KOPT-K1 (cell line): ENCODE data around the gene LIN7C.
"Not testable (repeated sequence)": the region's sequence is repeated elsewhere in the genome, so short reads cannot be mapped to it uniquely, and the experiment has no call there.

Source experiments
- H3K27ac ChIP-seq: fragments of 200-600 bp; sonication (generic); 2 replicates; pipeline ENCODE4 v1.5.1; 2016; ENCODE audit warnings: antibody characterized with exemption, mild to moderate bottlenecking, low read depth, low read length; ENCODE audit not compliant: poor library complexity, severe bottlenecking
- H3K36me3 ChIP-seq: fragments of 200-600 bp; sonication (generic); 2 replicates; pipeline ENCODE4 v1.5.1; 2017; ENCODE audit warnings: antibody characterized with exemption, mild to moderate bottlenecking, low read length, moderate library complexity; ENCODE audit not compliant: insufficient read depth
- H3K9me3 ChIP-seq: fragments of 200-600 bp; sonication (generic); 2 replicates; pipeline ENCODE4 v1.5.1; 2017; ENCODE audit warnings: antibody characterized with exemption, low read length, mild to moderate bottlenecking; ENCODE audit not compliant: insufficient read depth, poor library complexity, severe bottlenecking

LIN7C gene

DNA sequence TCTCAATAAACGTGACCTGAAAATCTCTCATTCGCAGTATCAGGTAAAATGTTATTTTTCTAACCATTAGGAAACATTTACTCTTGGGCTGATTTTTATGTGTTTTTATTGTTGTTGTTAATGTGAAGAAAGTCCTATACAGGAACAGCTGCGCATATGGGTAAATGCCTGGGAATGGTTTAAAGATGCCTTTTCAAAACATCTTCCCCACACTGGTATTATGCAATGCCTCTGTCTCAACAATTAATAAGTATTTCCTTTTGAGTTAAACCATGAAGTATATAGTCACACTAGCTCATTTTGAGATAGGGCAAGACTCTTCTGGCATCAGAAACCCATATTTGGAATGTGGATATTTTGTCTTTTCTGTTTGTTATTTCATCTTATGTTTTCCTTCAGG, 13.7 kb upstream of the LIN7C start:
- no peaks in the 10 kb centered on the region for H3K9me3 ChIP-seq
- H3K27ac ChIP-seq: no peak overlapping the region
- no peaks in the 10 kb centered on the region for H3K36me3 ChIP-seq

DNA sequence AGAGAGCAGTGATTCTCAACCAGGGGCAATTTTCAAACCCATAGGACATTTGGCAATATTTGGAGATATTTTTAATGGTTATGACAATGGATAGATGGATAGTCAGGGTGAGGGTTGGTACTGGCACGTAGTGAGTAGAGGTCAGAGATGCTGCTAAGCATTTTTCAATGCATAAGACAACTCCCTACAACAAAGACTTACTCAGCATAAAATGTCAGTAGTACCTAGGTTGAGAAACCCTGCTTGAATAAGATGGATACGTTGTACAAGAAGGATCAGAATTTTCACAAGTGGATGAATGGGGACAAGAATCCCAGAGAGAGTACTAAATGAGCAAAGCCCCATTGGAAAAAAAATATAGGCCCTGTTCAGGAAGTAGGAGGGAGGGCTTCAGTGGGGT, 11.9 kb upstream of the LIN7C start:
- H3K36me3 ChIP-seq: no peaks in the 10 kb centered on the region
- H3K27ac ChIP-seq: no peak overlapping the region
- no peaks in the 10 kb centered on the region for H3K9me3 ChIP-seq

- not testable (repeated sequence) for H3K27ac ChIP-seq, H3K9me3 ChIP-seq, H3K36me3 ChIP-seq
Observed at GRCh38 chr11:27517490-27517889, 10.9 kb upstream of the LIN7C start.

GRCh38 chr11:27514558-27514957, 8.0 kb upstream of the LIN7C start:
- Histone ChIP-seq H3K27ac (no peak overlapping the region), H3K36me3 (no peaks in the 10 kb centered on the region), H3K9me3 (no peaks in the 10 kb centered on the region)

- no peaks in the 10 kb centered on the region for H3K36me3 ChIP-seq
- no peaks in the 10 kb centered on the region for H3K9me3 ChIP-seq
- H3K27ac ChIP-seq: no peak overlapping the region
Observed at GRCh38 chr11:27514076-27514475, 7.5 kb upstream of the LIN7C start.

DNA sequence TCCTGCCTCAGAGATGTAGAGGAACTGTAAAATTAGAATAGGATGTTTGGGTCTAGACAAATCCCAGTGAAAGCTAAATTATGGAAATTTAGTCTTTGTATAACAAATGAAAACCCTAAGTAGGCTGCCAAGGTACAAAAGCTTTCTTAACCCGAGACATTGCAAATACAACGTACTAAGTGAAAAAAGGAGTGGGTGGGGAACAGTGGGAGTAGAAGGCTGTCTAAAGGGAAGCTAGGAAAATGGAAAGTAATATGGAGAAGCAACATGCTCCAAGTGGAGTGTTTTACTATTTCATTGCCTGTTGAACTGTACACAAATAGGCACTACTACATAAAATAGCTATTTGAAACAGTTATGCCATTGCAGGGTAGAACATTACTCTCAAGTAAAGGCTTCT, 6.8 kb upstream of the LIN7C start:
- H3K9me3 ChIP-seq: no peaks in the 10 kb centered on the region
- H3K27ac ChIP-seq: no peak overlapping the region
- H3K36me3 ChIP-seq: no peaks in the 10 kb centered on the region

GRCh38 chr11:27512238-27512637, 5.7 kb upstream of the LIN7C start:
- no peak overlapping the region for H3K27ac ChIP-seq
- H3K36me3 ChIP-seq: no peaks in the 10 kb centered on the region
- no peaks in the 10 kb centered on the region for H3K9me3 ChIP-seq

DNA sequence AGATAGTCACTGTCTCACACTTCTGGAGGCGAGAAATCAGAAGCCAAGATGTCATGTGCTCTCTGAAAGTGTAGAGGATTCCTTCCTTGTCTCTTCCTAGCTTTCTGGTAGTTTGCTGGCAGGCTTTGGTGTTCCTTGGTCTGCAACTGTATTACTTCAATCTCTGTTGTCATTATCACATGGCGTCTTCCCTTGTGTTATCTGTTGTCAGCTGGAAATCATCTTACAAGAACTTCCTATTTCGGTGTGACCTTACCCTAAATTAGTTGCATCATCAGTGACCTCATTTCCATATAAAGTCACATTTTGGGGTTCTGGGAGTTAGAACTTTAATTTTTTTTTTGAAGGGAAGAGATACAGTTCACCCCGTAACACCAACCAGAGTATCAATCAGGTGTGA, 3.3 kb upstream of the LIN7C start:
- Histone ChIP-seq H3K27ac (no peak overlapping the region), H3K9me3 (no peaks in the 10 kb centered on the region)

DNA sequence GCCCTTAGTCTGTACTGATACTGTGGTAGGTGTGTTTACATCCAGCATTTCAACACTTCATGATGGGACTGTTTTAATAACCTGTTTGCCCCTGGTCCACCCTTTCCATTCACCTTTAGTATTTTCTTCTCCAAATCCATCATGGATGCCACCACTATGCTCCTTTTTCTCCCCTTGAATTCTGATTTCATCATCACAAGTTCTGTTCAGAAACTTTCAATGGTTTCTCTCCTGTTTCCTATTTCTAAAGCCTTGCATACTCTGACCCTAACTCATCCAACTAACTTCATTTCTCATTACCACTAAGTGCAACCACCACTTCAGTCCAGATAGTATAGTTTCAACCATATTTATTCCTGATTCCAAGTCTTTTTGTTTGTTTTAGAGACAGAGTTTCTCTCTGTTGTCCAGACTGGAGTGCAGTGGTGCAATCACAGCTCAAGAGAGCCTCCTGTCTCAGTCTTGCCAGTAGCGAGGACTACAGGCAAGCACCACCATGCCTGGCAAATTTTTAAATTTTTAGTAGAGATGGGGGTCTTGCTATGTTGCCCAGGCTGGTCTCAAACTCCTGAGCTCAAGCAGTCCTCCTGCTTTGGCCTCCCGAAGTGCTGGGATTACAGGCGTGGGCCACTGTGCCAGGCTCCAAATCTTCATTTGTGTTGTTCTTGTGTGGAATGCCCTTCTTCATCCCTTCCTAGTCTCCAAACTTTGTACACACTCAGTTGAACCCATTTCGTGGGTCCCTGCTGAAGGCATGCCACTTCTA, 1.2 kb upstream of the LIN7C start:
- Histone ChIP-seq H3K36me3 (no peaks in the 10 kb centered on the region), H3K9me3 (no peaks in the 10 kb centered on the region), H3K27ac (peak overlapping the region; percentile 84)

More for the DNA sequence above, 3.3 kb upstream of the LIN7C start:
- H3K36me3 ChIP-seq: no peaks in the 10 kb centered on the region

DNA sequence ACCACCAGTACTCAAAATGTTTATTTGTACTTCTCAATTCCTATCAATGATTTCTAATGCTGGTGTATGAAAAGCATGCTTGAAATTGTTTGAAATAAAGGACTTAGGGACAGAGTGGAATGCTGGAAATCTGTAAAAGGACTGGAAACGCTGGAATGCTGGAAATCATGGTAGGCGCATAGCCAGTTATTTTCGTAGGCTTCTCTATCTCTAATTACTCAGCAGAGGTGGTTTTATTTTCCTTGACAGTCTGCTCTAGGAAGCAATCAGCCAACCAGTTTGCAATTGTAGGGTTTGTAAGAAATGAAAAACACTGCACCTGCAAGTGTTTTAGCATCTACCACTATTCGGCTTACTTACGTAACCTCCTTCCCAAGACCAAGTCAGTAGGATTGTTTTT, 788 bp downstream of the LIN7C start:
- Histone ChIP-seq H3K36me3 (peaks cover 18% of the 10 kb centered on the region), H3K27ac (peak overlapping the region; percentile 84), H3K9me3 (no peaks in the 10 kb centered on the region)

DNA sequence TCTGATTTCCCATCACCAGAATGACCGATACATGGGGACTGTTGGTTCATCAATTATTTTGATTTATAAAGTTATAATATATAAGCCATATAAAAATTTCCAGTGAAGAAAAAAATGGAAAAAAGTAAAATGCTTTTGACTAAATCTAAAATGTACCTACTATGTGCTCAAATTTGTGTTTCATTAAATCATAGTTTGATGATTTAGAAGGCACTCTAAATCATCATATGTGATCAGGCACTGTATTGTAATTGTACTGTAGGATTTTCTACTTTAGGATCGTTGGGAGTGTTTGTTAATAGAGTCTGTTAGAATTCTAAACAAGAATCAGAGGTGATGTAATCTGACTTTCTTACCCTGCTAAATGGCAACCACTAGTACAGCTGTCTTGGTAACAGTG, 2.4 kb downstream of the LIN7C start:
- peaks cover 33% of the 10 kb centered on the region for H3K36me3 ChIP-seq
- H3K27ac ChIP-seq: no peak overlapping the region
- H3K9me3 ChIP-seq: no peaks in the 10 kb centered on the region

DNA sequence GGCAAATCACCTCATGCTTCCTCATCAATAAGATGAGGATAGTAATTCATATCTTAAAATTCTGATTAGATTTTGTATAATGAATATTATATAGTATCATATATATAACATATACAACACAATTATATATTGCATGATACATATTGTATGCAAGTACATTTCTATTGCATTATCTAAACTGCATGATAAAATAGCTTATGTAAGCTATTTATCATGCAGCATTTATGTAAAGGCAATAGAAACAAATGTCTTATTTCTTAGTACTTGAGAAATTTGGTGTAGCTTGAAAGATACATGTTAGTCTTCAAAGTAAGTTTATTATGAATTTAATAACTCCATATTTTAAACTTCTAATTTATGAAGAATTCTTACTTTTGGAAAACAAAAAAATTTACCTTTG, 5.5 kb downstream of the LIN7C start:
- peaks cover 64% of the 10 kb centered on the region for H3K36me3 ChIP-seq
- H3K27ac ChIP-seq: no peak overlapping the region

GRCh38 chr11:27497911-27498310, 8.7 kb downstream of the LIN7C start:
- no peak overlapping the region for H3K27ac ChIP-seq
- H3K9me3 ChIP-seq: no peaks in the 10 kb centered on the region
- peaks cover 94% of the 10 kb centered on the region for H3K36me3 ChIP-seq

More for the DNA sequence above, 5.5 kb downstream of the LIN7C start:
- H3K9me3 ChIP-seq: no peaks in the 10 kb centered on the region

GRCh38 chr11:27497284-27497866, 9.2 kb downstream of the LIN7C start:
- H3K36me3 ChIP-seq: peaks cover 97% of the 10 kb centered on the region
- no peak overlapping the region for H3K27ac ChIP-seq
- no peaks in the 10 kb centered on the region for H3K9me3 ChIP-seq

DNA sequence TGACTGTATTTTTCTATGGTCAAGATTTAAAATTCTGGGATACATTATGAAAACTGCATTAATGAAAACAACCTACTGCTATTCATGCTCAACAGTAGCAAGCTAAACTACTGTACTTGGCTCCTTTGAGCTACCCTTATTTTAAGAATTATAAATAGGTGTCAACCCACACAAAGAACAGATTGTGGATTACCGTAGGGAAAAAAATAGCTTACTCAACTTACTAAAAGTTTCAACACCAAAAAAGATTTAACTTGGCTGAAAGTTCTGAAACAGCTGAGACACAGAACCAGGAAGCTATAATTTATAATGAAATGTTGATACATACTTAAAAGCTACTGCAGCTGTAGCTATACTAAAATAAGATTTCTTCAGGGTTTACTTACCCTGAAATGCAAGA, 10.1 kb downstream of the LIN7C start:
- H3K9me3 ChIP-seq: no peaks in the 10 kb centered on the region
- H3K36me3 ChIP-seq: peaks cover 97% of the 10 kb centered on the region
- H3K27ac ChIP-seq: no peak overlapping the region

GRCh38 chr11:27495710-27496300, 10.8 kb downstream of the LIN7C start:
- peaks cover 97% of the 10 kb centered on the region for H3K36me3 ChIP-seq
- H3K9me3 ChIP-seq: no peaks in the 10 kb centered on the region
- H3K27ac ChIP-seq: no peak overlapping the region
